Loucy (cell line): ENCODE measurements around the gene HPS3.
A peak's percentile ranks its signal among the peaks of the same experiment; 100 is the strongest.

Experiments
- H2AFZ ChIP-seq: fragments of 200-600 bp; sonication (generic); 2 replicates; pipeline ENCODE4 v1.6.0; 2016; ENCODE audit warnings: antibody characterized with exemption, mild to moderate bottlenecking, low read length, moderate library complexity
- H3F3A ChIP-seq: fragments of 200-600 bp; 2 replicates; pipeline ENCODE4 v1.6.0; 2016; ENCODE audit warnings: antibody characterized with exemption, low read depth, mild to moderate bottlenecking
- H3K27me3 ChIP-seq: fragments of 200-600 bp; sonication (generic); 2 replicates; pipeline ENCODE4 v1.6.1; 2014; ENCODE audit warnings: low read length, mild to moderate bottlenecking; ENCODE audit not compliant: insufficient read depth, poor library complexity, severe bottlenecking
- H3K36me3 ChIP-seq: fragments of 200-600 bp; sonication (generic); 2 replicates; pipeline ENCODE4 v1.6.1; 2016; ENCODE audit warnings: low read length; ENCODE audit not compliant: insufficient read depth
- H3K4me1 ChIP-seq: fragments of 200-600 bp; sonication (generic); 2 replicates; pipeline ENCODE4 v1.5.1; 2014; ENCODE audit warnings: low read length, mild to moderate bottlenecking; ENCODE audit not compliant: insufficient read depth, poor library complexity, severe bottlenecking
- H3K4me2 ChIP-seq: fragments of 200-600 bp; sonication (generic); 2 replicates; pipeline ENCODE4 v1.6.0; 2014; ENCODE audit warnings: antibody characterized with exemption, low read length, low read depth, mild to moderate bottlenecking; ENCODE audit not compliant: poor library complexity, severe bottlenecking
- H3K4me3 ChIP-seq: fragments of 200-600 bp; sonication (generic); 2 replicates; pipeline ENCODE4 v1.5.1; 2014; ENCODE audit warnings: low read length, mild to moderate bottlenecking, mixed read lengths; ENCODE audit not compliant: poor library complexity, severe bottlenecking
- H3K79me2 ChIP-seq: fragments of 200-600 bp; sonication (generic); 2 replicates; pipeline ENCODE4 v1.6.1; 2014; ENCODE audit warnings: low read length; ENCODE audit not compliant: insufficient read depth
- H3K9ac ChIP-seq: fragments of 200-600 bp; sonication (generic); 2 replicates; pipeline ENCODE4 v1.6.0; 2014; ENCODE audit warnings: mild to moderate bottlenecking, low read depth, low read length, moderate library complexity; ENCODE audit not compliant: poor library complexity, severe bottlenecking
- H3K9me2 ChIP-seq: fragments of 200-600 bp; sonication (generic); replicated peaks from 2 replicates; pipeline ENCODE4 v1.6.1; 2016; ENCODE audit warnings: low read depth, low read length, mixed read lengths
- H3K9me3 ChIP-seq: fragments of 200-600 bp; sonication (generic); 2 replicates; pipeline ENCODE4 v1.6.1; 2014; ENCODE audit warnings: mild to moderate bottlenecking, antibody characterized with exemption, low read length, low read depth; ENCODE audit not compliant: insufficient read depth
- H4K20me1 ChIP-seq: fragments of 200-600 bp; sonication (generic); 2 replicates; pipeline ENCODE4 v1.6.0; 2014; ENCODE audit warnings: antibody characterized with exemption, low read length, mild to moderate bottlenecking; ENCODE audit not compliant: insufficient read depth, poor library complexity, severe bottlenecking
- CTCF ChIP-seq: fragments of 200-600 bp; sonication (generic); conservative IDR thresholded peaks from 2 replicates; pipeline ENCODE4 v1.5.1; 2014; ENCODE audit warnings: mild to moderate bottlenecking, antibody characterized with exemption, low read length
- EZH2phosphoT487 ChIP-seq: fragments of 200-600 bp; IDR thresholded peaks from 2 replicates; pipeline ENCODE4 v1.6.1; 2018; ENCODE audit warnings: antibody characterized with exemption, mild to moderate bottlenecking, moderate library complexity, borderline replicate concordance

The HPS3 gene

GRCh38 chr3:149221783-149222517 is 92.5 kb downstream of the HPS3 start, which contains the start of gene CP:
Gene CP, minus strand, starts transcription at chr3:149221829. Its CDS starts 37 bp downstream, at chr3:149221792.
- Histone ChIP-seq H3K27me3 (no peaks in the 10 kb centered on the region), H3K4me3 (no peak within 1 kb of the TSS), H3K79me2 (no peaks in the 10 kb centered on the region), H3K4me1 (peaks cover 28% of the 10 kb centered on the region), H3K9me2 (no peaks in the 10 kb centered on the region), H3K9ac (peak within 1 kb of the TSS; percentile 13), H3F3A (peaks cover 4% of the 10 kb centered on the region), H4K20me1 (no peaks in the 10 kb centered on the region), H3K9me3 (no peaks in the 10 kb centered on the region), H2AFZ (peak within 1 kb of the TSS; percentile 81; the same call in 1 of the 2 replicates), H3K36me3 (no peaks in the 10 kb centered on the region), H3K4me2 (no peak within 1 kb of the TSS)
- TF ChIP-seq CTCF (no peak), EZH2phosphoT487 (no peak)
